Inferior parietal cortex (tissue), 1 donor: ENCODE data around the gene LASP1.

Experiments
- DNase-seq: peaks from one replicate; pipeline ENCODE4 v3.0.0-alpha.2; 2016; ENCODE audit errors: extremely low spot score

LASP1 gene

DNA sequence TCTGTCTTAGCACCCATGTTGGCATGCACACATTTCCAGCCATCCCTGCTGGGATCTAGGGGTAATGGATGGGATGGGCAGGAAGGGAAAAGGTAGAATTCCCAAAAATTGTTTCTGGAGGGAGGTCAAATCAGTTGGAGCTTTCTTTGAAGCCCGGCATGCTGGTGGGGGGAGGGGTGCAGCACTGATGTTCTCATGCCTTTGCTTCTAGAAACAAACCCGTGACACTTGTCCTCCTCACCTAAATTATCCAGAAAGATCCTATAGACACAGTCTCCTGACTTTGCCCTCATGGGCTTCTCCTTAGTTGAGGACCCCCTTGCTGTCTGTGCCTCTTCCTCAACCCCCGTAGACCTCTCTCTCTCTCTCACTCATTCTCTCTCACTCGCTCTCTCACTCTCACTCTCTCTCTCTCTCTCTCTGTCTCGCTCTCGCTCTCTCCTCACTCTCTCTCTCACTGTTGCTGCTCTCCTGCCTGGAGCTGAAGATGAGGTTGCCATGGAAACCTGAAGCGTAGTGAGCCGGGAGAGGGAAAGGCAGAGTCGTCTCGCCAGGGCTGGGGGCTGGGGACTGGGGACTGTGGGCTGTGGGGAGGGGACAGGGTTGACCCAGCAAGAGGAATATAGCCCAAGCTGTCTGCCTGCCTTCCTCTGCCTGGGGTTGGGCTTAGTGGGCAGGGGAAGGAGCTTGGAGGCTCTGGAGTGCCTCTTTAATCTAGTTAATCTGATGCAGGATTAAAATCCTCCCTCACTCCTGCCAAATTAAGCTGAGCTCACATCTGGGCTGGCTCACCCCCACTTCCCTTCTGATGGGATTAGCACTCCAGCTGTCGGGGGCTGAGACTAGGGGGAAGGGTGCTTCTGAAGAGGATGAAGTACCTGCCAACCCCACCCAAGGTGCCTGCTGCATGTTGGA, 16.1 kb downstream of the LASP1 start:
- DNase-seq = peak; percentile 69

- no peak for DNase-seq
Measured at GRCh38 chr17:38886643-38887010, 16.8 kb downstream of the LASP1 start.

GRCh38 chr17:38888842-38889241, 19.0 kb downstream of the LASP1 start:
- no peak for DNase-seq

DNA sequence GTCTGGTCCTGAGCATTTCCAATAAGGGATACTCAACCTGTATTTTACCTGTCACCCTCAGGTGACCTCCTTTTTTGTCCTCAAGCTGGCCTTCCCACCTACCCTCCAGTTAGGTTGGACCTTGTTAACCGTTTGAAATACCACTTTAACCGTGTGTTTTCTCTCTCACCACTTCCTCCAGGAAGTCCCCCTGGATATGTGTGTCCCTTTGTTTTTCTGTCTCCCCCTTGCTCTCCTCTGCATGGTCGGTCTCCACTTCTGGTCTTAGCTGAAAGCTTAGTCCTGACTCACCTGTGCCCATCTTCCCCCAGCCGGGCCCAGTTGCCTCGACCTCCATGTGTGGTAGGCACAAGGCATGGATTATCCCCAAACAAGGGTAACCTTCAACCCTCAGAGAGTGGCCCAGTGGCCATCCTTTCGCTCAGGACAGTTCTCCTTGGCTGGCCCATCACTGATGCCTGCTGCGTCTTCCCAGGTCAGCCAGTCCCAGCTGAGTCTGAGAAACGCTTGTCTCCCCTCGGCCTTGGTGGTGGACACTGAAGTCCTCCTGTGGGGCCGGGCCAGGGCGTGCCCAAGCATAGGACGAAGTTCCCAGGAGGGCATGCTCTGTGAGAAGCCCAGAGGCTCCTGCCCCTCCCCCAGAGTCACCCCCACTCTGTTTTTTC, 20.0 kb downstream of the LASP1 start:
- no peak for DNase-seq

- DNase-seq = no peak
Measured at GRCh38 chr17:38890410-38890746, 20.5 kb downstream of the LASP1 start.

DNA sequence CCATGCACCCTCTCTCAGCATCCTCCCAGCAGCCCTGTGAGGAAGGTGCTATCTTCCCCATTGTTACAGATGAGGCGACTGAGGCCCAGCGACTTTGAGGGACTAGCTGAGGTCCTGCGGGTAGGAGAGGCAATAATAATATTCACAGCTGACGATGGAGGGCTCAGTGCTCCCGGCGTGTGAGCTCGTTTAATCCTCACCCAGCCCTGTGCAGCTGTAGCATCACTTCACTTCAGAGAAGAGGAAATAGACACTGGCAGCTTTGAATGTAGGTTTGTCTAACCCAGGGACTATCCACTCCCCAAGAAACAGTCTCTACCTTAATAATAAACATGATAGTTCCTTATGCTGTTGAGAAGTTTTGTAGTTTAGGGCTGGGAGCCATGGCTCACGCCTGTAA, 21.6 kb downstream of the LASP1 start:
- no peak for DNase-seq

DNA sequence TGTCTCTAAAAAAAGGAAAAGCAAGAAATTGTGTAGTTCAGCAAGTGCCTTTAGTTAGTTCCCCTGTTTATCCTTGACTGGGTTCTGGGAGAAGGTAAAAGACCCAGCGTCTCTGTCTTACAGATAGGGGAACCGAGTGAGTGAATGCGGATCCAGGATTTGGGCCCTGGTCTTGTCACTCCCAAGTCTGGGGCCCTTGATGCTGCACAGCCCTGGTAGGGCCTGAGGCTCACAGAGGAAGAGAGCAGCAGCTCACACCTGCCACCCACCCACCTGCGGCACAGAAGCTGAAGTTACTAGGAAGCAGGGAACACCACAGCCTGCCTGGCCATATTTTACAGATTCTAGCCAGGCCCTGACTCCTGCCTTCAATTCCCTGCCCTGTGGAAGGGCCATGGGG, 22.2 kb downstream of the LASP1 start:
- no peak for DNase-seq

DNA sequence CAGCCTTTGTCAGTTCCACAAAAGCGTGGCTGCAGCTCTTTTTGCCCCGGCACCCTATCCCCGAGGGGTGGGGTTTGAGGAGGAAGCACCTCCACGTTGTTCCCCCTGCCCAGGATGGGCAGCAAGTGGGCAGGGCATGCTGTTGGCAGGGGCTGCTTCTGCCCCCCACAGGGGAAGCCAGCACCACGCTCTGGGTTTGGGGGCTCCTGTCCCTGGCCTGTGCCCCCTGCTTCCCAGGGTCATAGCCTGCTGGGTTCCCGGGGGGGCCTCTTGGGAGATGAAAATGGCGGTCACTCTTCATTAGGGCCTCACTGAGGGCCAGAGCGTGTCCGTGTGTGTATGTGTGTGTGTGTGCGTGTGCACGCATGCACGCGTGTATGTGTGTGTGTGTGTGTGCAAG, 22.8 kb downstream of the LASP1 start:
- DNase-seq = no peak

DNA sequence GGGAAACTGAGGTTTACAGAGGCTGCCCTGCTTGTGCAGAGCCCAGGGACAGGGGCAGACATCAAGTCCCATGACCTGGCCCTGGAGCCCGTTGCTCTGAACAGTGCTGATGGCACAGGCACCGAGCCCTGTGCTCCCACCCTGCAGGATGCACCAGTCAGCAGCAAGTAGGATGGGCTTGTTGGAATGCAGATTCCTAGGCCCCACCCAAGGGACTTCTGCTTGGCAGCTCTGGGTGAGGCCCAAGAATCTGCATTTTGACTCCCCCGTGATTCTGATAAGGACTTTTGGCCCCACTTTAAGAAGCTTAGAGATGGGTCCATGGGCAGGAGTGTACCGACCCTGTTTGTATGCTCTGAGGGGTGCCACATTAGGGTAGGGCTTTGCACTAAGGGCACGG, 23.3 kb downstream of the LASP1 start:
- no peak for DNase-seq

GRCh38 chr17:38893607-38894006, 23.7 kb downstream of the LASP1 start:
- DNase-seq = no peak

- no peak for DNase-seq
Measured at GRCh38 chr17:38894276-38894675, 24.4 kb downstream of the LASP1 start.

DNA sequence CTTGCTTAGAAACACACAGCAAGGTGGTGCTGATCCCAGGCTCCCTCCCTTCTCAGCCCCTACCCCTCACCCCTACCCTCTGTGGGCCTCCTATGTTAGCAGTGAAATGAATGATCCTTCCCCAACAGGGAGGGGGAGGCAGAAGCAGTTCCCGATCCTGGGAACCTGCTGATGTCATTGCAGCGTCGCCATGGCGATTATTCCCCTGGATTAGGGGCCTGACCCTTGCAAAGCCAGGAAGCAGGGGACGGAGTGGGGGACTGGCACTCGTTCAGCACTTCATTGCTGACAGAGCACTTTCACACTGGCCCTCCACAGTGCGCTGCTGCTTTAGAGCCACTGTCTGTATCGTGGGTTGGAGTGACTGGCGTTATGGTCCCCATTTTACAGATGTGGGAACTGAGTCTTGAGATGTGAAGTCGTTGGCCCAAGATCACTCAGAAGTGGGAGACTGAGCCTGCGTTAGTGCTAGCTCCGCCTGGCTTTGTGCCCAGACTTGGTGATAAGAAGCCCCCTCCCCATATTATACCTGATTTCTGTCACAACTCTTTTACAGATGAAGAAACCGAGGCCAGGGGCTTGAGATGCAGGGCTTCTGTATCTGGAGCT, 26.6 kb downstream of the LASP1 start:
- DNase-seq = no peak

DNA sequence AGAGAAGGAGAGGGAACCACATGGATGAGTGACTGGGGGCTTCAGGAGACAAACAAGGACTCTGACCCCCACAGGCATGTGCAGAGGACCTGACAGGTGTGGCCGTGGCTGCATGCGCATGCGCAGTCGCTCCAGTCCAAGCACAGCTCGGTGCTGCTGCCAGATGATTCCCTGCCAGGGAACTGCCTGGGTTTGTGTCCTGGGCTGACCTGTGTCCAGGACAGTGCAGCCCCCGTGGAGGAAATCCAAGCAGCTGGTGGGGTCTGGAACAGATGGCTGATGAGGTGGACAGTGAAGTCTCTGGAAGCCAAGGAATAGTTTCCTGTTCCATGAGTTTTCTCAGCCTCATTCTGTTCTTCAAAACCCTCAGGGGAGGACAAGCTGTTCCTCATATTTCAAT, 27.3 kb downstream of the LASP1 start:
- no peak for DNase-seq

GRCh38 chr17:38897671-38898290, 27.9 kb downstream of the LASP1 start:
- DNase-seq = no peak

DNA sequence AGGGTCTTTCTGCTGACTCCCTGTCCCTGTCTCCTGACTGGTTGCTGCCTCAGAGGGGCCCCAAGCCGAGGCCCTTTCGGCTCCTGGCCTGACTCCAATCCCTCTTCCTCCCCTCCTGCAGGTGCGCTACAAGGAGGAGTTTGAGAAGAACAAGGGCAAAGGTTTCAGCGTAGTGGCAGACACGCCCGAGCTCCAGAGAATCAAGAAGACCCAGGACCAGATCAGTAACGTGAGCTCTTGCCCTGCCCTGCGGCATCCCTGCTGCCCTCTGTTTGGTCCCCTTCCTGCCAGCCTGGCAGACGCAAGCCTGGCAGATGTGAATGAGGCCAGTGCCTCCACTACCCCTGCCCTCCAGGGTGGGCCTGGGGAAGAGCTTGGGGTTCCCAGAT, 28.4 kb downstream of the LASP1 start:
- DNase-seq = no peak

DNA sequence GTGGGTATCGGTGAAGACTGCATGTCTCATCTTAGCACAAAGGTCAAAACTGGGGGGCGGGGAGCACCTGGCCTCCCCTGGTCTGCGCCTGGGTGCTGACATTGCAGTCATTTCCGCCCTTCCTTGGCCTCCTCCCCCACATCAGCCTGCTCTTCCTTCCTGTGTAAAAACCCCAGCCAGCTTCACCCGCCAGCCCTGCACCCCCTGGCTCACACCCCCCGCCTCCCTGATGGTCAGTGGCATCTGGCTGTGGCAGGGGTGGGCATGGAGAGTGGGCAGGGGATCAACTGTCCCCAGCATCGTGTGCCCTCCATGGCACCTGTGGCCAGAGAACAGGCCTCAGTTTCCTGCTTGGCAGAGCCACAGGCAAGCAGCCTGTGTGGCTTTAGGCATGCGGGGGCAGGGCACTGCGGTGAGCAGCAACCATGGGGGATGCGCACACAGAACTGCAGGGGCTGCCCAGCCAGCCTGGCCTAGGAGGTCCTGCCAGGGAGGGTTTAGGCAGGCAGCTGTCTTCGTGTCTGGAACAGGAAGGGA, 29.0 kb downstream of the LASP1 start:
- DNase-seq = no peak

GRCh38 chr17:38899421-38899820, 29.6 kb downstream of the LASP1 start:
- no peak for DNase-seq

GRCh38 chr17:38900978-38901656, 31.3 kb downstream of the LASP1 start:
- no peak for DNase-seq

DNA sequence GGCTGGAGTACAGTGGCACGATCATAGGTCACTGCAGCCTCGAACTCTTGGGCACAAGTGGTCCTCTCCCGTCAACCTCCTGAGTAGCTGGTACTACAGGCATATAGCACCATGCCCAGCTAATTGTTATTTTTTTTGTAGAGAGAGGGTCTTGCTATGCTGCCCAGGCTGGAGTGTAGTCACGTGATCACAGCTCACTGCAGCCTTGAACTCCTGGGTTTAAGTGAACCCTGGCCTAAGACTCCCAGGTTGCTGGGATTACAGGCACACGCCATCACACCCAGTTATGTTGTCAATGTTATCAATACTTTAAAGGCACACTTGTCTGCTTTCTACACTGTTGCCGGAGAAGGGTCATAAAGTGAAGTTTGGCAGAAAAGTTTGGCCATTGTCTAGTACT, 33.5 kb downstream of the LASP1 start:
- no peak for DNase-seq

GRCh38 chr17:38904892-38905291, 35.0 kb downstream of the LASP1 start:
- no peak for DNase-seq

DNA sequence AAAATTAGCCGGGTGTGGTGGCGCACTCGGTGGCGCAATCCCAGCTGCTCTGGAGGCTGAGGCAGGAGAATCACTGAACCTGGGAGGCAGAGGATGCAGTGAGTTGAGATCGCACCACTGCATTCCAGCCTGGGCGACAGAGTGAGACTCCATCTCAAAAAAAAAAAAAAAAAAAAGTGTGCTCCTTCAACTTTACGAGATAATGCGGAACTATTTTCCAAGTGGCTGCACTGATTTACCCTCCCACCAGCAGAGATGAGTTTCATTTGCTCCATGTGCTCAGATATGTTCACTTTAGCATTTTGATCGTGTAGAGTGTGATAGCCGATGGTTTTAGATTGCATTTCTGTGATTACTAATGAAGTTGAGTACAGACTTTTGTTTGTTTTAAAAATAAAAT, 35.5 kb downstream of the LASP1 start:
- DNase-seq = no peak
